Natural killer cell treated with Interleukin-12 subunit alpha and Interleukin-12 subunit beta and Interleukin-15 and Interleukin-18, amount 100 ng/mL, for 72 hours (primary cell): ENCODE measurements around the gene HMGXB4. TPM values are rescaled to one million over a fixed set of nuclear protein-coding genes. Genes with fewer than 3 reads are reported as not detected.
A peak's percentile ranks its signal among the peaks of the same experiment; 100 is the strongest.

Experiments used
- ATAC-seq, 2 donors: fragments of 150-1000 bp; cut with Tn5 transposase in 1 of 2; sonication (Bioruptor Pico), chemical (Tn5 transposase) in 1 of 2; 2 replicates each; pipeline ENCODE4 v1.10.0; 2021
- DNase-seq: peaks from one replicate; pipeline ENCODE4 v3.0.0; 2022; ENCODE audit warnings: low spot score
- H3K27ac Mint-ChIP-seq, 2 donors: 1 replicate in 1 of 2; 2 replicates in 1 of 2; pipeline ENCODE4 v1.8.0; 2022; ENCODE audit warnings: mixed read lengths in 2 of 2, mild to moderate bottlenecking in 1 of 2, moderate library complexity in 1 of 2
- H3K27me3 Mint-ChIP-seq, 2 donors: 1 replicate in 1 of 2; 2 replicates in 1 of 2; pipeline ENCODE4 v1.8.0; 2022; ENCODE audit warnings: mixed read lengths in 2 of 2
- H3K36me3 Mint-ChIP-seq: one replicate; pipeline ENCODE4 v1.8.0; 2022; ENCODE audit warnings: mixed read lengths
- H3K4me1 Mint-ChIP-seq, 2 donors: 1 replicate in 1 of 2; 2 replicates in 1 of 2; pipeline ENCODE4 v1.8.0; 2022; ENCODE audit warnings: low read depth in 2 of 2, mixed read lengths in 2 of 2, mild to moderate bottlenecking in 1 of 2
- H3K4me3 Mint-ChIP-seq: one replicate; pipeline ENCODE4 v1.8.0; 2022; ENCODE audit warnings: mixed read lengths
- H3K9me3 Mint-ChIP-seq: 2 replicates; pipeline ENCODE4 v1.8.0; 2022; ENCODE audit warnings: mixed read lengths
- total RNA-seq, 2 donors: library from RNA; stranded (reverse); gene quantifications; one replicate each; pipeline ENCODE4 v1.2.3, GENCODE V29; 2022

HMGXB4 gene
- total RNA-seq, 2 donors from 2014 or later = 32.1 to 45.4 TPM

DNA sequence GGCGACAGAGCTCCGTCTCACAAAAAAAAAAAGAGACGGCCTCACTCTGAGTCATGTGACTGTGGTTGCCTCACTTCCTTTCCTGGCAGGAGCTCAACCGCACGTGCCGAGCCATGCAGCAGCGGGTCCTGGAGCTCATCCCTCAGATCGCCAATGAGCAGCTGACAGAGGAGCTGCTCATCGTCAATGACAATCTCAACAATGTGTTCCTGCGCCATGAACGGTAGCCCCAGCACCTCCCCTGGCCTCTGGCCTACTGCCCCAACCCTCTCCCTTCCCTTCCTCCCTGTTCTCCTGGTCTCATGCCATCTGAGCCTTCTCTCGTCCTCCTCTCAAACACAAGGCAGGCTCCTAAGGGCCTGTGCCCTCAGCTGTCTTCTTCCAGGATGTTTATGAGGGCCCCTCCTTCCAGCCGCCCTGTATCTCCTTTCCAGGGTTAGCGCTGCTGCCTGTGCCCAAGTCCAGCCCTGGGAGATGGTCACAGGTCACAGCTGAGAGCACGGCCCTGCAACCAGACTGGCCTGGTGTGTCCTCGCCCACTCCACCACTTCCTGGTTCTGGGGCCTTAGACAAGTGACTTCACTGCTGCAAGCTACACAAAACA, 73.1 kb downstream of the HMGXB4 start:
- no peaks in the 10 kb centered on the region for H3K9me3 Mint-ChIP-seq
- peaks cover 5% of the 10 kb centered on the region for H3K36me3 Mint-ChIP-seq
- no peaks in the 10 kb centered on the region for H3K27me3 Mint-ChIP-seq

DNA sequence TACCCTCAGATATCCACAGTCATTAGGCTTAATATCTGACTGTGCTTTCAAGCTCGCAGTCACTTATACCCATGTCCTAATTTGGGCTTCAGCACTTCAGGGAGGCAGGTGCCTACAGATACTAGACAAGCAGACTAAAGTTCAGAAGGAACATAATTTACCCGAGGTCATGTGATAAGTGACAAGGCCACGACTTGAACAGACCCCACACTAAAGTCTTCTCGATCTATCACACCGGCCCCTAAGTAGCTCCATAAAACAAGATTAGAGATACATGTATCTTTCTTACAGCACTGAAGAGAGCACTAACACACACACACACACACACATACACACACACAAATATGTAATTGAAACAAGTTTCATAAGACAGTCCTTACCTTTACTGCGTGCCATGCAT, 75.0 kb downstream of the HMGXB4 start:
- H3K27me3 Mint-ChIP-seq = no peaks in the 10 kb centered on the region

More for the DNA sequence above, 73.1 kb downstream of the HMGXB4 start:
- H3K27ac Mint-ChIP-seq = peak overlapping the region in 1 of 2 donors; percentile 31
- DNase-seq (no peak), ATAC-seq (peak; percentile 69 to 72)
- peak overlapping the region; percentile 58 for H3K4me3 Mint-ChIP-seq
- peaks cover 6 to 7% of the 10 kb centered on the region in 2 donors for H3K4me1 Mint-ChIP-seq

DNA sequence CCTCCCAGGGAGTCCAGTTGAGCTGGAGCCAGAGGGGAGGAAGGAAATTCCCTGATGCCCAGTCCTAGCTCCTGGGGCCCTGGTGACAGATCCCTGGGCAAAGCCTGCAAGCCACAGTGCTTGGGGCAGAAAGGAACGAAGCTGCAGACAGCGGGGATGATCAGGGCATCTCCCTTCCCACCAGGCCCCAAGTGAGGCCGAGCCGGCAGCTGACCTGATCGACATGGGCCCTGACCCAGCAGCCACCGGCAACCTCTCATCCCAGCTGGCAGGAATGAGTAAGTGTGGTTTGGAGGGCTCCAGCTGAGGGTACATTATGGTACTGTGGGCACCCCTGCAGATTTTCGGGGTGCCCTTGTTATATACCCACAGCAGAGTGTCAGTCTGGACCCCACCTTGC, 75.9 kb downstream of the HMGXB4 start:
- no peaks in the 10 kb centered on the region for H3K9me3 Mint-ChIP-seq
- no peaks in the 10 kb centered on the region for H3K36me3 Mint-ChIP-seq
- H3K27me3 Mint-ChIP-seq = no peaks in the 10 kb centered on the region
- no peak for DNase-seq
- no peak for ATAC-seq
- no peak overlapping the region for H3K27ac Mint-ChIP-seq
- H3K4me3 Mint-ChIP-seq = no peak overlapping the region
- H3K4me1 Mint-ChIP-seq = peaks cover 6 to 7% of the 10 kb centered on the region in 2 donors

More for the DNA sequence above, 75.0 kb downstream of the HMGXB4 start:
- Mint-ChIP-seq H3K27ac (no peak overlapping the region), H3K36me3 (no peaks in the 10 kb centered on the region), H3K4me1 (peaks cover 6 to 7% of the 10 kb centered on the region in 2 donors), H3K9me3 (no peaks in the 10 kb centered on the region), H3K4me3 (no peak overlapping the region)
- DNase-seq = no peak
- no peak for ATAC-seq

DNA sequence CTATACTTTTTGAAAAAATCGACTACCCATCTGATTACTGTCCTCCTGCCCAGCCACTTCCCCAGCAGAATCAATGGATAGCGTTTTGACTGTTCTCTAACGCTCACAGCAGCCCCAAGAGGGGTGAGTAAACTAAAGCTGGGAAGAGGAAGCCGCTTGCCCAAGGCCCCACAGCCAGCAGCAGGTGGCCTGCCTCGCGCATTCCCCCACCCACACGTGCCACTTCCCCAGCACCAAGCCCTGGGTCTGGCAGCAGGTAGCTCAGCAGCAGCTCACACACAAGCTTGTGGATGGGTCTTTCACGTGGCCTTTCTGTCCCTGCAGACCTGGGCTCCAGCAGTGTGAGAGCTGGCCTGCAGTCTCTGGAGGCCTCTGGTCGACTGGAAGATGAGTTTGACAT, 76.7 kb downstream of the HMGXB4 start:
- no peak overlapping the region for H3K4me3 Mint-ChIP-seq
- no peaks in the 10 kb centered on the region for H3K36me3 Mint-ChIP-seq
- no peak for DNase-seq

DNA sequence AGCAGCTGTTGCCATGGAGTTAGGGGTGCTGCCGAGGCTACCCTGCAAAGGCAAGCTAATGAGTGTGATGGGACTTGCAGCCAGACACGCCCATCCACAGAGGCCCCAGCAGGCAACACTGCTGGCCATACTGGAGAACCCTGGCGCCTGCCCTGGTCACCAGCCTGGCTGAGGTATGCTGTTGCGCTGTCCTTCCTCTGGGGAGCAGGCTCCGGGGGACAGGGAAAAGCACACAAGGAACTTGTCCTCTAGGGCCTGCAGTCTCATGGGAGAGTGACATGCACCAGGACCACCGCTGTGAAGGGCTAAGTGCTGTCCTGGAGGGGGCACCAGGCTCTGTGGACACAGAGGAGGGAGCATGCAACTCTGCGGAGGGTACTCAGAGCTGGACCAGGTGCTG, 78.2 kb downstream of the HMGXB4 start:
- H3K4me3 Mint-ChIP-seq = no peak overlapping the region
- no peaks in the 10 kb centered on the region for H3K9me3 Mint-ChIP-seq
- H3K27ac Mint-ChIP-seq = no peak overlapping the region
- no peaks in the 10 kb centered on the region for H3K27me3 Mint-ChIP-seq
- no peak for ATAC-seq
- DNase-seq = no peak
- H3K4me1 Mint-ChIP-seq = peaks cover 2 to 3% of the 10 kb centered on the region in 2 donors
- no peaks in the 10 kb centered on the region for H3K36me3 Mint-ChIP-seq

More for the DNA sequence above, 76.7 kb downstream of the HMGXB4 start:
- no peak for ATAC-seq
- Mint-ChIP-seq H3K4me1 (peaks cover 6 to 7% of the 10 kb centered on the region in 2 donors), H3K27ac (no peak overlapping the region), H3K27me3 (no peaks in the 10 kb centered on the region), H3K9me3 (no peaks in the 10 kb centered on the region)

DNA sequence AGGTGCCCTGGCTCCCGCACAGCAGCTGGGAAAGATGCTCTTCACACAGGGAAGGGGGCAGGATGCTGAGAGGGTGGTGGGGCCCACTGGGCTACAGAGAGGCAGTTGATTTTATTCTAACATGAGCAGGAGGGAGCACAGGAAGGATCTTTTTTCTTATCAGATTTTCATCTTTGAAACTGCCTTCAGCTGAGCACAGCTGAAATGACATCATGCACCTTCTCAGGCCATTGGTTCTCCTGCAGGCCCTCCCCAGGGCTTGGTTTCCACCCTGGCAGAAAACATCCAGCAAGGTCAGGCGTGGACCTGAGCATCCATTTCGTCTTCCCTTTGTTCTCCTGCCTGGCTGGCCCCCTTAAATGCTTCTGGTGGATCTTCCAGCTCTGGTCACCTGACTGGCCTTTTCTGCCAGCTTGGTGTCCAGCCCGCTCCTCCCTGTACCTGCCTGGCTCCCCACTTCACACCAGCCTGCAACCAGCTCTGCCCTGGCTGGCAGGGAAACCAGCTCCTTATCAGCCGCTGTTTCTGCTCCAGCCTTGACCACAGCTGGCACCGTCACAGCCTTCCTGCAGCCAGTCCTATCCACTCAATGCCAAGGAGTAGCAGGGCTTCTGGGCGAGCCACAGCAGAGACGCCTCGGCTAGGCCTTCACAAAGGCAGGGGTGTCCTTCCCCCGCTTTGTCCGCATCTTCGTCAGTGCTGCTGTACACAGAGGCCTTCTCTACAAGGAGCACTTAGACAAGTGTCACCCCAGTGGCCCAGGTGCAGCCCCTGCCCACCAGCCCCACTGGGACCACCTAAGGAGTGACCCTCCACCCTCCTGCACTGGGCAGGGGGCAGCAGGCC, 78.9 kb downstream of the HMGXB4 start:
- H3K27ac Mint-ChIP-seq = no peak overlapping the region
- no peaks in the 10 kb centered on the region for H3K27me3 Mint-ChIP-seq
- DNase-seq (no peak), ATAC-seq (no peak)
- no peaks in the 10 kb centered on the region for H3K36me3 Mint-ChIP-seq
- H3K9me3 Mint-ChIP-seq = no peaks in the 10 kb centered on the region
- H3K4me1 Mint-ChIP-seq = no peaks in the 10 kb centered on the region
- H3K4me3 Mint-ChIP-seq = no peak overlapping the region

DNA sequence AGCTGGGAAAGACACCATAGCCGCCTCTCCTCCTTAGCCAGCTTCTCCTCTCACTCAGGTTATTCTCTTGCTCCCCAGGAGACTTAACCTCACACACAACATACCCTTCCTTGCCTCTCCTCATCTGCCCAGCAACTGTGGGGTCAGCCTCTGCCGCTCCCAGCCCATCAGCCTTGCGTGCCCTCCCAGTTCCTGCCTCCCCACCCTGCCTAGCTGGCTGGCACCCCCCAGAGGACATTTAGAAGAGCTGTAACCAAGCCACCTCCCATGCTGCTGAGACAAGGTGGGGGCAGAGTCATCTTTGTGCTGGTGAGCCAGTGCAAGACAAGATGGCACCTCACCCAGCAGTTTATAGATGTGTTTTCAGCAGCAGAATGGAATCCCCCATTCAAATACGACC, 80.6 kb downstream of the HMGXB4 start:
- Mint-ChIP-seq H3K4me3 (no peak overlapping the region), H3K27me3 (no peaks in the 10 kb centered on the region), H3K4me1 (no peaks in the 10 kb centered on the region), H3K27ac (no peak overlapping the region), H3K36me3 (no peaks in the 10 kb centered on the region), H3K9me3 (no peaks in the 10 kb centered on the region)
- DNase-seq = no peak
- no peak for ATAC-seq

DNA sequence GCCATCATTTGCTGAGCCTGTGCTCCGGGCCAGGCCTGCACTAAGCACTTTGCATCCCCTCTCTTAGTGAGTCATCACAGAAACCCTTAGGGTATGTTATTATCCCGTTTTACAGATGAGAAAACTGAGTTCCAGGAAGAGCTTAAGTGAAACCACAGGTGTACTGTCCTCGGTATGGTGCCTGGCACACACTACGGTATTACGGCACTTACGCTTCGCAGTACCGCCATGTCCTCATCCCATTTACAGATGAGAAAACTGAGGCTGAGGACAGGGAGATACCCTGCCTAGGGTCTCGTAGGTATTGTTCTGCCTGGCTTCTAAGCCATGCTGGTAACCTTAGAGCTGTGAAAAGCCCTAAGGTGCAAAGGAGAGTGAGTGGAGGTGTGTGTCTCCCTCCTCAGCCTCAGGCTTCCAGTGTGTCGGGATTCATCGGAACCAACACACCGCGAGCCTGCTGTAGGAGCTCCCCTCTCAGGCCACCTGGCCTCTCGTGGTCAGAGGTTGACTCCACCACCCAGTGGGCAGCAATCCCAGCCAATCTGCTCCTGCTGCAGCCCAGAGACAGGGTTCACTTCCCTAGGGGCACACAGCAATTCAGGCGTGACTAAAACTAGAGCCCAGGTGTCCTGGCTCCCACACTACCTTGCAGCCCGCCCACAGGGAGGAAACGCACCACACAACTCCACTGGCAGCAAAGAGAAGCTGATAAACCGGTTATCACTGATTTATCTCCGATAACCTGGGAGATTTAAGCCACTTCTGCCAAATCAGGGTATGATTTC, 84.0 kb downstream of the HMGXB4 start:
- Mint-ChIP-seq H3K9me3 (no peaks in the 10 kb centered on the region), H3K4me3 (no peak overlapping the region), H3K27me3 (no peaks in the 10 kb centered on the region), H3K27ac (no peak overlapping the region), H3K36me3 (no peaks in the 10 kb centered on the region), H3K4me1 (no peaks in the 10 kb centered on the region)
- DNase-seq (no peak), ATAC-seq (no peak)

DNA sequence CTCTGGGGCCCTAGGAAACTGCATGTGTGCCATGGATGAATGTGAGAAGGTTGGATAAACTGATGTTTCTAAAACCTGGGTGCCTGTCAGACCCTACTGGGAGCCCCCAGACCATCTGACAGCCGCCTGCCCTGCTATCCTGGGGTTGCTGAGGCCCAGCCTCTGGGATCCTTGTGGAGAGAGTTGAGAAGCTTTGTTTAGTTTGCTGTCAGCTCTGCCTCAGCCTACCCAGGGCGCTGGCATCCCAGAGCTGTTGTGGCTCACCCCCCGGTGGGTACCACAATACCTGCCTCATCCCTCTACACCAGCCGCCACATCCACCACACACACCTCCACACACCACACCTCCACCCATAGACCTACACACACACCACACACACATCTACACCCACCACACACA, 85.1 kb downstream of the HMGXB4 start:
- ATAC-seq = no peak
- Mint-ChIP-seq H3K9me3 (no peaks in the 10 kb centered on the region), H3K27me3 (no peaks in the 10 kb centered on the region), H3K36me3 (no peaks in the 10 kb centered on the region), H3K27ac (no peak overlapping the region), H3K4me1 (no peaks in the 10 kb centered on the region), H3K4me3 (no peak overlapping the region)
- no peak for DNase-seq

DNA sequence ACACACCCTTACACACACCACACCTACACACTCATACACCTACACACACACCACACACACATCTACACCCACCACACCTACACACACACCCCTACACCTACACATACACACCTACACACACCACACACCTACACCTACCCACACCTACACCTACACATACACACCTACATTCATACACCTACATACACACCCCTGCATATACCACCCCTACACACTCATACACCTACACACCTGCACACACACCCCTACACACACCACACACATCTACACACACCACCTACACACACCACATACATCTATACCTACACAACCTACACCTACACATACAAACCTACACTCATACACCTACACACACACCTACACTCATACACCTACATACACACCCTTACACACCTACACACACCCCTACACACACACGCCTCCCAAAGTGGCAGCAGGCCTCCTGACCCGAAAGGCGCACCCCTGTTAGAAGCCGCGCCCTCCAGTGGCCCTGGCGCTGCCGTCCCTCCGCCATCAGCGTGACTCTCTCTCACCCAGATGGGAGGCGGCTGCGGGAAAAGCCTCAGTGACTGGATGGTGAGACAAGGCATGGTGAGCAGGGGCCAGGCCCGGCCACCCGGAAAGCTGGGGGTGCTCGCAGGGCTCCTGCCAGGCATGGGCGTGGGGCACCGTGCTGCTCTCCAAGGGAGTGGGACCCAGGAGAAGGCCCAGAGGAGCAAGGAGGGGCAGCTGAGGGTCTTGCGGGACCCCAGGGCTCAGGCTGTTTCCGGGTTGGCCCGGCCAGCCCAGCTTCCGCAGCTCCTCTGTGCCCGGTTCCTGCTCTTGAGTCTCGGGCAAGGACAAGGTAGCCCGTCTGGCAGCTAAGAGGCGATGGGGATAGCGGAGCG, 86.6 kb downstream of the HMGXB4 start:
- DNase-seq (no peak), ATAC-seq (peak in 1 of 2 donors; percentile 15)
- no peaks in the 10 kb centered on the region for H3K4me1 Mint-ChIP-seq
- H3K9me3 Mint-ChIP-seq = no peaks in the 10 kb centered on the region
- H3K27me3 Mint-ChIP-seq = no peaks in the 10 kb centered on the region
- no peaks in the 10 kb centered on the region for H3K36me3 Mint-ChIP-seq
- H3K4me3 Mint-ChIP-seq = no peak overlapping the region
- no peak overlapping the region for H3K27ac Mint-ChIP-seq

DNA sequence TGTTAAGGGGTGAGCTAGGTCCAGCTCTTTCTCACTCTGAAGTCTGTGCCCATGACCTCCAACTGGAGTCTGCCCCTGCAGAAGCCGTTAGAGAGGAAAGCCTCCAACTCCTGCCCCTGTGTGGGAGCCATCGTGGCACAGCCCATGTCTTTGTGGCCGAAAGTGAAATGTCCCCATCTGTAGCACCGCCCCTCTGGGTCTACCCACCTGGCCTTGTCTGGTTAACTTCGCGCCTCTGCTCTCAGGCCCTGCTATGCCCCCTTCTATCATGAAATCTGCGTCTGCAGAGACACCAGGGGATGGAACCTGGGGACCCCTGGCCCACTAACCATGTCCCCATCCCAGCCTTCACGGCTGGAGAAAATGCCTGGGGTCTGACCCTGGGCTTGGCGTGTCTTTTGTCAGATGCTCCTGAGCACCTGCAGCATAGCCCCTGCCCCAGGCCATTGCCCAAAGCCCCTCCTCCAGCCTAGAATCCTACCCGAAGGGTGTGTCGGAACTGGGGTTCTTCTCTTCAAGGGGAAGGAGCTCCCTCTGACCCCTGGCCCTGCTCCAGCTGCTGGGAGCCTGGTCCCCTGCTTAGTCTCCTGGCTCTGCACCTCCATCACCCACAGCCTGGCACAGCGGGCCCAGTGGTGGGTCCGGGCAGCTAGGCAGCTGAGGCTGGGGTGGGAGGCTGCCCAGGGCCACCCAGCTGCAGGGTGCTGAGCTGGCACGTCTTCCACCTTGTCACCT, 87.8 kb downstream of the HMGXB4 start:
- Mint-ChIP-seq H3K27ac (no peak overlapping the region), H3K4me3 (no peak overlapping the region), H3K27me3 (no peaks in the 10 kb centered on the region), H3K36me3 (no peaks in the 10 kb centered on the region), H3K4me1 (no peaks in the 10 kb centered on the region), H3K9me3 (no peaks in the 10 kb centered on the region)
- no peak for DNase-seq
- ATAC-seq = no peak
